MM.1S (cell line): ENCODE measurements around the gene SYN1.
"Not testable (repeated sequence)": the region's sequence is repeated elsewhere in the genome, so short reads cannot be mapped to it uniquely, and the experiment has no call there.

Source experiments
- DNase-seq: peaks from one replicate; pipeline ENCODE4 v3.0.0-alpha.2; 2015
- H2AFZ ChIP-seq: fragments of 300-600 bp; sonication (generic); 2 replicates; pipeline ENCODE4 v1.6.0; 2016; ENCODE audit warnings: antibody characterized with exemption, low read length
- H3F3A ChIP-seq: fragments of 300-600 bp; sonication (generic); 2 replicates; pipeline ENCODE4 v1.6.1; 2016; ENCODE audit warnings: mild to moderate bottlenecking, antibody characterized with exemption, low read length, moderate library complexity, mixed read lengths; ENCODE audit not compliant: insufficient read depth
- H3K27ac ChIP-seq: fragments of 300-600 bp; sonication (generic); 2 replicates; pipeline ENCODE4 v1.5.1; 2016; ENCODE audit warnings: mild to moderate bottlenecking, low read length
- H3K27me3 ChIP-seq: fragments of 300-600 bp; sonication (generic); replicated peaks from 2 replicates; pipeline ENCODE4 v1.6.0; 2016; ENCODE audit warnings: low read length; ENCODE audit not compliant: insufficient read depth
- H3K36me3 ChIP-seq: fragments of 300-600 bp; sonication (generic); replicated peaks from 2 replicates; pipeline ENCODE4 v1.6.1; 2016; ENCODE audit warnings: mild to moderate bottlenecking, low read length, mixed read lengths; ENCODE audit not compliant: insufficient read depth
- H3K4me1 ChIP-seq: fragments of 300-600 bp; sonication (generic); 2 replicates; pipeline ENCODE4 v1.6.1; 2016; ENCODE audit warnings: low read length, mixed read lengths
- H3K4me2 ChIP-seq: fragments of 300-600 bp; sonication (generic); 2 replicates; pipeline ENCODE4 v1.6.0; 2016; ENCODE audit warnings: low read depth, low read length
- H3K4me3 ChIP-seq: fragments of 300-600 bp; sonication (generic); 2 replicates; pipeline ENCODE4 v1.5.1; 2016; ENCODE audit warnings: low read length, mixed read lengths
- H3K79me2 ChIP-seq: fragments of 300-600 bp; sonication (generic); 2 replicates; pipeline ENCODE4 v1.6.1; 2016; ENCODE audit warnings: mixed run types, low read length, mixed read lengths
- H3K9ac ChIP-seq: fragments of 300-600 bp; sonication (generic); 2 replicates; pipeline ENCODE4 v1.6.1; 2016; ENCODE audit warnings: low read length, mixed read lengths
- H3K9me2 ChIP-seq: fragments of 300-600 bp; sonication (generic); replicated peaks from 2 replicates; pipeline ENCODE4 v1.6.1; 2016; ENCODE audit warnings: mild to moderate bottlenecking, low read length, mixed read lengths; ENCODE audit not compliant: insufficient read depth
- H3K9me3 ChIP-seq: fragments of 300-600 bp; sonication (generic); replicated peaks from 2 replicates; pipeline ENCODE4 v1.6.1; 2016; ENCODE audit warnings: mild to moderate bottlenecking, low read length, mixed read lengths; ENCODE audit not compliant: insufficient read depth
- H4K20me1 ChIP-seq: fragments of 300-600 bp; sonication (generic); 2 replicates; pipeline ENCODE4 v1.6.1; 2016; ENCODE audit warnings: mild to moderate bottlenecking, low read length, moderate library complexity, mixed read lengths; ENCODE audit not compliant: insufficient read depth
- CTCF ChIP-seq: fragments of 300-600 bp; sonication (generic); IDR thresholded peaks from 2 replicates; pipeline ENCODE4 v1.5.1; 2016; ENCODE audit warnings: antibody characterized with exemption, low read length, mixed read lengths
- EZH2 ChIP-seq: fragments of 300-600 bp; sonication (generic); optimal IDR thresholded peaks from 2 replicates; pipeline ENCODE3; 2017; ENCODE audit warnings: low read depth, mild to moderate bottlenecking, antibody characterized with exemption, low read length, mixed read lengths
- EZH2phosphoT487 ChIP-seq: fragments of 300-600 bp; sonication (generic); IDR thresholded peaks from 2 replicates; pipeline ENCODE4 v1.6.1; 2018; ENCODE audit warnings: antibody characterized with exemption, low read length

Gene SYN1

DNA sequence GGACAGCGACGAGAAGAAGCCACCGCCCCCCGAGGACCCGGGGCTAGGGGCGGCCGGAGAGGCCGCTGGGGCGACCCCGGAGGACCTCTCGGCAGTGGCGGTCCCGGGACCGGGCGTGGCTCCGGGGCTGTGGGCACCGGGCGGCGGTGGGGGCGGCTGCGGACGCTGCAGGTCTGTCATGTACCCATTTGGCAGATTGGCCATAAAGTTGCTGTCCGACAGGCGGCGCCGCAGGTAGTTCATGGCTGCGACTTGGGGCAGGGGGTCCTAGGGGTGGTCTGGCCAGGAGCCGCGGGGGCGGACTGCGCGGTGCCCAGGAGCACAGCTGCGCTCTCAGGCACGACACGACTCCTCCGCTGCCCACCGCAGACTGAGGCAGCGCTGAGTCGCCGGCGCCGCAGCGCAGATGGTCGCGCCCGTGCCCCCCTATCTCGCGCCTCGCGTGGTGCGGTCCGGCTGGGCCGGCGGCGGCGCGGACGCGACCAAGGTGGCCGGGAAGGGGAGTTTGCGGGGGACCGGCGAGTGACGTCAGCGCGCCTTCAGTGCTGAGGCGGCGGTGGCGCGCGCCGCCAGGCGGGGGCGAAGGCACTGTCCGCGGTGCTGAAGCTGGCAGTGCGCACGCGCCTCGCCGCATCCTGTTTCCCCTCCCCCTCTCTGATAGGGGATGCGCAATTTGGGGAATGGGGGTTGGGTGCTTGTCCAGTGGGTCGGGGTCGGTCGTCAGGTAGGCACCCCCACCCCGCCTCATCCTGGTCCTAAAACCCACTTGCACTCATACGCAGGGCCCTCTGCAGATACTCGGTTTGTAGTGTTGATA is at the start of gene SYN1:
SYN1 (minus strand) TSS at position 372 of the 817 bp plus-strand sequence; CDS start at position 243, 129 bp downstream.
- Histone ChIP-seq H4K20me1 (no peaks in the 10 kb centered on the region), H3K9me3 (no peaks in the 10 kb centered on the region), H3F3A (no peaks in the 10 kb centered on the region), H3K27ac (no peak within 1 kb of the TSS), H3K9me2 (no peaks in the 10 kb centered on the region), H3K79me2 (no peaks in the 10 kb centered on the region), H3K36me3 (no peaks in the 10 kb centered on the region), H2AFZ (no peak within 1 kb of the TSS), H3K27me3 (no peaks in the 10 kb centered on the region), H3K9ac (no peak within 1 kb of the TSS), H3K4me3 (no peak within 1 kb of the TSS), H3K4me1 (no peaks in the 10 kb centered on the region), H3K4me2 (no peak within 1 kb of the TSS)
- DNase-seq = peak; percentile 76
- no peak for TF ChIP-seq EZH2
- no peak for TF ChIP-seq EZH2phosphoT487
- no peak; the same call in 1 of the 2 replicates for TF ChIP-seq CTCF

DNA sequence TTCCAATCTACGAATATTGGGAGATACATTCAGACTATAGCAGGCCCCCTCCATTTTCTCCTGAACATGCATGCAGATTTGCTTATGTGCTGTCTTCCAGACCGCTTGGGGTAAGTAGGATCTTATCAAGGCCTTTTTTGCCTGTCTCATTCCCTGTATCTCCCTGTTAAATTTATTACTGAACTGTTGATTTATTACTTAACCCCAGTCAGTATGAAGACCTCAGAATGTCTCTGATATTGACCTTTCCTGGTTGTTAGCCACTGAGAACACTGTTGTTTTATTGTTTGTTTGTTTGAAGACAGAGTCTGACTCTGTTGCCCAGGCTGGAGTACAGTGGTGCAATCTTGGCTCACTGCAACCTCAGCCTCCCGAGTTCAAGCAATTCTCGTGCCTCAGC is 46.1 kb upstream of the SYN1 start:
- H3K36me3 ChIP-seq, DNase-seq, H3K4me3 ChIP-seq, H3K9me3 ChIP-seq, H3K27me3 ChIP-seq, H3K4me1 ChIP-seq, H3K27ac ChIP-seq, H3K4me2 ChIP-seq, H3F3A ChIP-seq, H3K79me2 ChIP-seq, H2AFZ ChIP-seq, H4K20me1 ChIP-seq, H3K9me2 ChIP-seq, H3K9ac ChIP-seq: not testable (repeated sequence)

GRCh38 chrX:47664737-47665136 is 45.1 kb upstream of the SYN1 start:
- no peak for DNase-seq
- no peak for TF ChIP-seq EZH2
- no peak for TF ChIP-seq CTCF
- no peak for TF ChIP-seq EZH2phosphoT487
- Histone ChIP-seq H3K79me2 (no peaks in the 10 kb centered on the region), H3K4me3 (no peak overlapping the region), H3K27ac (no peak overlapping the region), H3K36me3 (no peaks in the 10 kb centered on the region), H3K4me2 (no peak overlapping the region), H4K20me1 (no peaks in the 10 kb centered on the region), H3K9ac (no peak overlapping the region), H3K27me3 (no peaks in the 10 kb centered on the region), H3K9me2 (no peaks in the 10 kb centered on the region), H2AFZ (no peak overlapping the region), H3F3A (no peaks in the 10 kb centered on the region), H3K4me1 (no peaks in the 10 kb centered on the region), H3K9me3 (no peaks in the 10 kb centered on the region)

- Histone ChIP-seq H3K27ac (no peak overlapping the region), H3K9me3 (no peaks in the 10 kb centered on the region), H3K4me1 (no peaks in the 10 kb centered on the region), H3K27me3 (no peaks in the 10 kb centered on the region), H3K79me2 (peaks cover 8% of the 10 kb centered on the region), H2AFZ (no peak overlapping the region), H4K20me1 (no peaks in the 10 kb centered on the region), H3K4me2 (no peak overlapping the region), H3K9me2 (no peaks in the 10 kb centered on the region), H3K9ac (no peak overlapping the region), H3F3A (no peaks in the 10 kb centered on the region), H3K4me3 (no peak overlapping the region), H3K36me3 (no peaks in the 10 kb centered on the region)
- no peak for TF ChIP-seq EZH2
- no peak for TF ChIP-seq EZH2phosphoT487
- TF ChIP-seq CTCF = no peak
- no peak for DNase-seq
Observed at GRCh38 chrX:47662144-47662657, 42.5 kb upstream of the SYN1 start.
